ENCODE data around the gene NT5DC2.

Gene NT5DC2

DNA sequence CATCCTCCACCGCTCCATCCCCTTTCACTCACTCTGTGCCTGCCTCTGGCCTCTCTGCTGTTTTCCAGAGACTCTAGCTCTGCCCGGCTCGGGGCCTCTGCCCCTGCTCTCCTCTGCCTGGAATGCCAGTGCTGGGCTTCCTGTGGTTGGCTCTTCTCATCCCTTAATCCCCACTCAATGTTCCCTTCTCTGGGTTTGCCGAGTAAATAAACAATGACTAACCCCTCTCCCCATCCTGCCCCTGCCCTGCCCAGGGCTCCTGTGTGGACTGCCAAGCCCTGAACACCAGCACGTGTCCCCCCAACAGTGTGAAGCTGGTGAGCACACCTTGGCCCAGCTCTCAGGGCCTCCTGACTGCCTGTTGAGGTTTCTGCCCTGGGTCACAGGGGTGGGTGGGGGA, 26.3 kb downstream of the NT5DC2 start:
- POLR2A ChIA-PET, result no interaction called here
- CTCF ChIA-PET, result no interaction called here

DNA sequence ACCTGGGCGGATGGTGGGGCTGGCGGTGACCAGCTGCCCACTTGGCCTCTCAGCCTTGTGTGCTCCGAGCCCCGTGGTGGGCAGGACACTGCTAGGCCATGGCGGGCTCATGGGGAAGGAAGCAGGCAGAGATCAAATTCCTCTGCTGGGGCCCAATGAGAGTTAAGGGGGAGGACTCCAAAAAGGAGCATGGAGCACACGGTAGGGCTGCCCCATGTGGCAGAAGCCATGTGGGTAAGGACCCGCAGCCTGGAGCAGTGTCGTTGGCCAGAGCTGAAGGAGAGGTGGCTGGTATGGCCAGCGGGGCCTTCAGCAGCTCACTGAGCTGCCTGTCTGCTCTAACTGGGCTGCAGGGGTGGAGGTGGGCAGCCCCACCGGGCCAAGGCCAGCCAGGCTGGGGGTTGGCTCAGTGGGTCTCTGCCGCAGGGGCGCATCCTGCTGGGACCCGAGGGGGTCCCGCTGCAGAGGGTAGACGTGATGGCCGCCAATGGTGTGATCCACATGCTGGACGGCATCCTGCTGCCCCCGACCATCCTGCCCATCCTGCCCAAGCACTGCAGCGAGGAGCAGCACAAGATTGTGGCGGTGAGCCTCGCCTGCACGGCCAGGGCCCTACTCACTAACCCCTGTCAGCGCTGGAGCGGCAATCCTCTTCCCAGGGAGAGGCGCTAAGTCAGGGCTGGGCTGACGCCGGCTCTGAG, 27.2 kb downstream of the NT5DC2 start:
- 92% methylated on average over 25 of the region's 27 CpGs for WGBS (ENCODE audit: insufficient coverage)
- H3K36me3 ChIP-seq (ENCODE audit: control insufficient read depth in 4 of 4, insufficient read depth in 4 of 4, low read length in 3 of 4), result peaks cover 0 to 96% (median under 1%) of the 10 kb centered on the region in 4 experiments
- no peak overlapping the region for H3K4me3 ChIP-seq (ENCODE audit: control insufficient read depth in 1 of 7, extremely low read depth in 1 of 7, insufficient read depth in 4 of 7, low read depth in 2 of 7, low read length in 6 of 7)
- CTCF ChIA-PET, result no interaction called here
- peaks cover 0 to 3% (median 0%) of the 10 kb centered on the region in 4 experiments for H3K4me1 ChIP-seq (ENCODE audit: control extremely low read depth in 1 of 4, control insufficient read depth in 4 of 4, insufficient read depth in 4 of 4, low read length in 3 of 4)
- POLR2A ChIA-PET, result no interaction called here
- no peaks in the 10 kb centered on the region for H3K9me3 ChIP-seq (ENCODE audit: control extremely low read depth in 1 of 5, control insufficient read depth in 4 of 5, insufficient read depth in 2 of 5, low read depth in 1 of 5, low read length in 4 of 5)
- H3K27ac ChIP-seq (ENCODE audit: insufficient read depth in 1 of 2, low read depth in 1 of 2, low read length in 2 of 2, poor library complexity in 1 of 2, severe bottlenecking in 2 of 2), result no peak overlapping the region
- DNase-seq, result no peak
- no peaks in the 10 kb centered on the region for H3K27me3 ChIP-seq (replicated peaks in 2 of 5; ENCODE audit: control insufficient read depth in 4 of 5, insufficient read depth in 5 of 5, low read length in 4 of 5)

More for the DNA sequence above, 26.3 kb downstream of the NT5DC2 start:
- H3K4me3 ChIP-seq (ENCODE audit: control insufficient read depth in 1 of 7, extremely low read depth in 1 of 7, insufficient read depth in 4 of 7, low read depth in 2 of 7, low read length in 6 of 7), result no peak overlapping the region
- H3K4me1 ChIP-seq (ENCODE audit: control extremely low read depth in 1 of 4, control insufficient read depth in 4 of 4, insufficient read depth in 4 of 4, low read length in 3 of 4), result no peaks in the 10 kb centered on the region
- peaks cover 0 to 96% (median under 1%) of the 10 kb centered on the region in 4 experiments for H3K36me3 ChIP-seq (ENCODE audit: control insufficient read depth in 4 of 4, insufficient read depth in 4 of 4, low read length in 3 of 4)
- no peak overlapping the region for H3K27ac ChIP-seq (ENCODE audit: insufficient read depth in 1 of 2, low read depth in 1 of 2, low read length in 2 of 2, poor library complexity in 1 of 2, severe bottlenecking in 2 of 2)
- no peak for DNase-seq
- no peaks in the 10 kb centered on the region for H3K9me3 ChIP-seq (ENCODE audit: control extremely low read depth in 1 of 5, control insufficient read depth in 4 of 5, insufficient read depth in 2 of 5, low read depth in 1 of 5, low read length in 4 of 5)
- 95% methylated on average over 4 of the region's 5 CpGs for WGBS (ENCODE audit: insufficient coverage)
- H3K27me3 ChIP-seq (replicated peaks in 2 of 5; ENCODE audit: control insufficient read depth in 4 of 5, insufficient read depth in 5 of 5, low read length in 4 of 5), result no peaks in the 10 kb centered on the region

DNA sequence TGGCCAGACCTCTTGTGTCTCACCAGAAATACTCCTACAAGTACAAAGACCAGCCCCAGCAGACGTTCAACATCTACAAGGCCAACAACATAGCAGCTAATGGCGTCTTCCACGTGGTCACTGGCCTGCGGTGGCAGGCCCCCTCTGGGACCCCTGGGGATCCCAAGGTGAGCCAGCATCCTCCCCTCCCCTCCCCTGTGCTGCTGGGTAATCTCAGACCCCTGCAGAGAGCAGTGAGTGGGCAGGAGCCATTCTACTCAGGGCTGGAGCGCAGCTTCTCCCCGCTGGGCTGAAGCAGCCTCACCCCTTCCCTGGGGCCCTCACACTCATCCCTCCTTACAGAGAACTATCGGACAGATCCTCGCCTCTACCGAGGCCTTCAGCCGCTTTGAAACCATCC, 28.7 kb downstream of the NT5DC2 start:
- H3K9me3 ChIP-seq (ENCODE audit: control extremely low read depth in 1 of 5, control insufficient read depth in 4 of 5, insufficient read depth in 2 of 5, low read depth in 1 of 5, low read length in 4 of 5), result no peaks in the 10 kb centered on the region
- H3K27me3 ChIP-seq (replicated peaks in 2 of 5; ENCODE audit: control insufficient read depth in 4 of 5, insufficient read depth in 5 of 5, low read length in 4 of 5), result no peaks in the 10 kb centered on the region
- peaks cover 0 to 16% (median 10%) of the 10 kb centered on the region in 4 experiments for H3K4me1 ChIP-seq (ENCODE audit: control extremely low read depth in 1 of 4, control insufficient read depth in 4 of 4, insufficient read depth in 4 of 4, low read length in 3 of 4)
- ChIA-PET POLR2A (no interaction called here), CTCF (interaction anchor here (1.3 kb wide), 1 partner anchor 22 kb away, joined by 3 read pairs; no protein-coding TSS in a partner anchor)
- no peak overlapping the region for H3K27ac ChIP-seq (ENCODE audit: insufficient read depth in 1 of 2, low read depth in 1 of 2, low read length in 2 of 2, poor library complexity in 1 of 2, severe bottlenecking in 2 of 2)
- H3K4me3 ChIP-seq (ENCODE audit: control insufficient read depth in 1 of 7, extremely low read depth in 1 of 7, insufficient read depth in 4 of 7, low read depth in 2 of 7, low read length in 6 of 7), result no peak overlapping the region
- WGBS (ENCODE audit: insufficient coverage), result 100% methylated on average over 9 of the region's 10 CpGs
- peaks cover 0 to 93% (median under 1%) of the 10 kb centered on the region in 4 experiments for H3K36me3 ChIP-seq (ENCODE audit: control insufficient read depth in 4 of 4, insufficient read depth in 4 of 4, low read length in 3 of 4)
- no peak for DNase-seq

DNA sequence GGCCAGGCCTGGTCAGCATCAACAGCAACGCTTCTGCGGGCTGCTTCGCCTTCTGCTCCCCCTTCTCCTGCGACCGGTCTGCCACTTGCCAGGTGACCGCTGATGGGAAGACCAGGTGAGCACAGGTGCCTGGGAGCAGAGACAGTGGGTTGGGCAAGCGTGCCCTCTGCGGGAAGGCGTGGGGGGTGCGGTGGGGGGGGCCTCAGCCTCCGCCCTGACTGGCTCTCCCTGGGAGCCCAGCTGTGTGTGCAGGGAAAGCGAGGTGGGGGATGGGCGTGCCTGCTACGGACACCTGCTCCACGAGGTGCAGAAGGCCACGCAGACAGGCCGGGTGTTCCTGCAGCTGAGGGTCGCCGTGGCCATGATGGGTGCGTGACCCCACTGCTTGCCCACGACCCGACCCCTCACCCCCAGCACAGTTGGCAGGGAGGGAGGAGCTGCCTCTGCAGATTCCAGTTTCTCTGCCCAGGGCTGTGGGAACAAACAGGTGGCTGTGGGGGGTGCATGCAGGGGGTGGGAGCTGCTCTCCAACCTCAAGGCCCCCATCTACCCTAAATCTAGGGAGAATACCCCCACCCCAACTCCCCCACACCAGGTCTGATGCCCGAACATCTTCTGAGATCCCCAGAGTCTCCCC, 29.8 kb downstream of the NT5DC2 start:
- CTCF ChIA-PET, result interaction anchor here (1.3 kb wide), 1 partner anchor 23 kb away, joined by 3 read pairs; no protein-coding TSS in a partner anchor
- 89% methylated on average over 15 of the region's 23 CpGs for WGBS (ENCODE audit: insufficient coverage)
- POLR2A ChIA-PET, result no interaction called here

DNA sequence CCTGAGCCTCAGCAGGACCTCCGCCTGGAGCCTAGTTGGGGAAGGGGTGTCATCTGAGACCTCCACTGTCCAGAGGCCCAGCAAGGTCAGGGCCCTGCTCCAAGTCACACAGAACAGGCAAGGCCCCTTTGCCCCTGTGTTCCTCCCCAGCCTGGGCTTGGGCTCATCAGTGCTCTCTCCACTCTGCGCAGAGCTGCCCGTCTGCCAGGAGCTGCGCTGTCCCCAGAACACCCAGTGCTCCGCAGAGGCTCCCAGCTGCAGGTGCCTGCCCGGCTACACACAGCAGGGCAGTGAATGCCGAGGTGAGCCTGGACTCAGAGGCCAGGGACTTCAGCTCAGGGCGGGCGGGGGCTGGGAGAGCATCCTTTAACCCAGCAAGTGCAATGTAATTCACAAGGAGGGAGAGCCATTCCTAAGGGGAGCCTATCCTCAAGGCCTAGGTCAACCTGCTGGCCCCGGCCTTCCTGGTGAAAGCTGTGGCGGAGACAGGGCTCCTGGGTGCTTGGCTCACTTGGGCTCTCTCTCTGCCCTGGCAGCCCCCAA, 30.8 kb downstream of the NT5DC2 start:
- Histone ChIP-seq H3K4me1 (ENCODE audit: control extremely low read depth in 1 of 4, control insufficient read depth in 4 of 4, insufficient read depth in 4 of 4, low read length in 3 of 4) (peaks cover 2 to 35% (median 28%) of the 10 kb centered on the region in 4 experiments), H3K27me3 (replicated peaks in 2 of 5; ENCODE audit: control insufficient read depth in 4 of 5, insufficient read depth in 5 of 5, low read length in 4 of 5) (no peaks in the 10 kb centered on the region), H3K4me3 (ENCODE audit: control insufficient read depth in 1 of 7, extremely low read depth in 1 of 7, insufficient read depth in 4 of 7, low read depth in 2 of 7, low read length in 6 of 7) (no peak overlapping the region), H3K36me3 (ENCODE audit: control insufficient read depth in 4 of 4, insufficient read depth in 4 of 4, low read length in 3 of 4) (peaks cover 0 to 77% (median under 1%) of the 10 kb centered on the region in 4 experiments), H3K9me3 (ENCODE audit: control extremely low read depth in 1 of 5, control insufficient read depth in 4 of 5, insufficient read depth in 2 of 5, low read depth in 1 of 5, low read length in 4 of 5) (no peaks in the 10 kb centered on the region), H3K27ac (ENCODE audit: insufficient read depth in 1 of 2, low read depth in 1 of 2, low read length in 2 of 2, poor library complexity in 1 of 2, severe bottlenecking in 2 of 2) (no peak overlapping the region)
- no peak for DNase-seq
- 99% methylated on average over 11 of the region's 11 CpGs for WGBS (ENCODE audit: insufficient coverage)
- POLR2A ChIA-PET, result no interaction called here
- CTCF ChIA-PET, result interaction anchor here (1.5 to 1.9 kb wide), 2 partner anchors 20 to 33 kb away, joined by 3 to 8 read pairs; no protein-coding TSS in a partner anchor

More for the DNA sequence above, 29.8 kb downstream of the NT5DC2 start:
- Histone ChIP-seq H3K4me3 (ENCODE audit: control insufficient read depth in 1 of 7, extremely low read depth in 1 of 7, insufficient read depth in 4 of 7, low read depth in 2 of 7, low read length in 6 of 7) (no peak overlapping the region), H3K36me3 (ENCODE audit: control insufficient read depth in 4 of 4, insufficient read depth in 4 of 4, low read length in 3 of 4) (peaks cover 0 to 84% (median under 1%) of the 10 kb centered on the region in 4 experiments), H3K9me3 (ENCODE audit: control extremely low read depth in 1 of 5, control insufficient read depth in 4 of 5, insufficient read depth in 2 of 5, low read depth in 1 of 5, low read length in 4 of 5) (no peaks in the 10 kb centered on the region), H3K27ac (ENCODE audit: insufficient read depth in 1 of 2, low read depth in 1 of 2, low read length in 2 of 2, poor library complexity in 1 of 2, severe bottlenecking in 2 of 2) (no peak overlapping the region), H3K27me3 (replicated peaks in 2 of 5; ENCODE audit: control insufficient read depth in 4 of 5, insufficient read depth in 5 of 5, low read length in 4 of 5) (no peaks in the 10 kb centered on the region), H3K4me1 (ENCODE audit: control extremely low read depth in 1 of 4, control insufficient read depth in 4 of 4, insufficient read depth in 4 of 4, low read length in 3 of 4) (peaks cover 0 to 25% (median 18%) of the 10 kb centered on the region in 4 experiments)
- DNase-seq, result no peak

DNA sequence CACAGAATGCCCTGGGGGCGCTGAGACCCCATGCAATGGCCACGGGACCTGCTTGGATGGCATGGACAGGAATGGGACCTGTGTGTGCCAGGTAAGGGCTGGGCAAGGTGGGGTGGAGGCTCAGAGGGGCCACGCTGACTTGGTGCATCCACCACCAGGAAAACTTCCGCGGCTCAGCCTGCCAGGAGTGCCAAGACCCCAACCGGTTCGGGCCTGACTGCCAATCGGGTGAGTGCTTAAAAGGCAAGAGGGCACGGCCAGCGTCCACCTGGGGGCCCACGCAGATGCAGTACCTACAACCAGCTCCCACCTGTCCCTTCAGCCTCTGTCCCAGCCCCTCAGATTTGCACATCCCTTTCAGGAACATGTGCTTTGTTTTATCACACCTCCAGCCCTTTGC, 31.7 kb downstream of the NT5DC2 start:
- H3K27ac ChIP-seq (ENCODE audit: insufficient read depth in 1 of 2, low read depth in 1 of 2, low read length in 2 of 2, poor library complexity in 1 of 2, severe bottlenecking in 2 of 2), result no peak overlapping the region
- 98% methylated on average over 11 of the region's 11 CpGs for WGBS (ENCODE audit: insufficient coverage)

More for the DNA sequence above, 31.7 kb downstream of the NT5DC2 start:
- peaks cover 5 to 44% (median 35%) of the 10 kb centered on the region in 4 experiments for H3K4me1 ChIP-seq (ENCODE audit: control extremely low read depth in 1 of 4, control insufficient read depth in 4 of 4, insufficient read depth in 4 of 4, low read length in 3 of 4)
- no peak for DNase-seq
- no peaks in the 10 kb centered on the region for H3K9me3 ChIP-seq (ENCODE audit: control extremely low read depth in 1 of 5, control insufficient read depth in 4 of 5, insufficient read depth in 2 of 5, low read depth in 1 of 5, low read length in 4 of 5)
- no peak overlapping the region for H3K4me3 ChIP-seq (ENCODE audit: control insufficient read depth in 1 of 7, extremely low read depth in 1 of 7, insufficient read depth in 4 of 7, low read depth in 2 of 7, low read length in 6 of 7)
- ChIA-PET POLR2A (no interaction called here), CTCF (interaction anchor here (0.9 to 1.9 kb wide), 5 partner anchors 21 to 34 kb away, joined by 3 to 8 read pairs (median 3); partner anchors contain the start of gene UQCC5)
- H3K36me3 ChIP-seq (ENCODE audit: control insufficient read depth in 4 of 4, insufficient read depth in 4 of 4, low read length in 3 of 4), result peaks cover 0 to 69% (median under 1%) of the 10 kb centered on the region in 4 experiments
- H3K27me3 ChIP-seq (replicated peaks in 2 of 5; ENCODE audit: control insufficient read depth in 4 of 5, insufficient read depth in 5 of 5, low read length in 4 of 5), result no peaks in the 10 kb centered on the region

All from common myeloid progenitor, CD34-positive (primary cell).